MM.1S (cell line): Measurements from ENCODE around the gene MPZ.
"Not testable (repeated sequence)": the region's sequence is repeated elsewhere in the genome, so short reads cannot be mapped to it uniquely, and the experiment has no call there.

Source experiments
- DNase-seq: peaks from one replicate; pipeline ENCODE4 v3.0.0-alpha.2; 2015
- H2AFZ ChIP-seq: fragments of 300-600 bp; sonication (generic); 2 replicates; pipeline ENCODE4 v1.6.0; 2016; ENCODE audit warnings: antibody characterized with exemption, low read length
- H3F3A ChIP-seq: fragments of 300-600 bp; sonication (generic); 2 replicates; pipeline ENCODE4 v1.6.1; 2016; ENCODE audit warnings: mild to moderate bottlenecking, antibody characterized with exemption, low read length, moderate library complexity, mixed read lengths; ENCODE audit not compliant: insufficient read depth
- H3K27ac ChIP-seq: fragments of 300-600 bp; sonication (generic); 2 replicates; pipeline ENCODE4 v1.5.1; 2016; ENCODE audit warnings: mild to moderate bottlenecking, low read length
- H3K27me3 ChIP-seq: fragments of 300-600 bp; sonication (generic); replicated peaks from 2 replicates; pipeline ENCODE4 v1.6.0; 2016; ENCODE audit warnings: low read length; ENCODE audit not compliant: insufficient read depth
- H3K36me3 ChIP-seq: fragments of 300-600 bp; sonication (generic); replicated peaks from 2 replicates; pipeline ENCODE4 v1.6.1; 2016; ENCODE audit warnings: mild to moderate bottlenecking, low read length, mixed read lengths; ENCODE audit not compliant: insufficient read depth
- H3K4me1 ChIP-seq: fragments of 300-600 bp; sonication (generic); 2 replicates; pipeline ENCODE4 v1.6.1; 2016; ENCODE audit warnings: low read length, mixed read lengths
- H3K4me2 ChIP-seq: fragments of 300-600 bp; sonication (generic); 2 replicates; pipeline ENCODE4 v1.6.0; 2016; ENCODE audit warnings: low read depth, low read length
- H3K4me3 ChIP-seq: fragments of 300-600 bp; sonication (generic); 2 replicates; pipeline ENCODE4 v1.5.1; 2016; ENCODE audit warnings: low read length, mixed read lengths
- H3K79me2 ChIP-seq: fragments of 300-600 bp; sonication (generic); 2 replicates; pipeline ENCODE4 v1.6.1; 2016; ENCODE audit warnings: mixed run types, low read length, mixed read lengths
- H3K9ac ChIP-seq: fragments of 300-600 bp; sonication (generic); 2 replicates; pipeline ENCODE4 v1.6.1; 2016; ENCODE audit warnings: low read length, mixed read lengths
- H3K9me2 ChIP-seq: fragments of 300-600 bp; sonication (generic); replicated peaks from 2 replicates; pipeline ENCODE4 v1.6.1; 2016; ENCODE audit warnings: mild to moderate bottlenecking, low read length, mixed read lengths; ENCODE audit not compliant: insufficient read depth
- H3K9me3 ChIP-seq: fragments of 300-600 bp; sonication (generic); replicated peaks from 2 replicates; pipeline ENCODE4 v1.6.1; 2016; ENCODE audit warnings: mild to moderate bottlenecking, low read length, mixed read lengths; ENCODE audit not compliant: insufficient read depth
- H4K20me1 ChIP-seq: fragments of 300-600 bp; sonication (generic); 2 replicates; pipeline ENCODE4 v1.6.1; 2016; ENCODE audit warnings: mild to moderate bottlenecking, low read length, moderate library complexity, mixed read lengths; ENCODE audit not compliant: insufficient read depth
- EZH2 ChIP-seq: fragments of 300-600 bp; sonication (generic); optimal IDR thresholded peaks from 2 replicates; pipeline ENCODE3; 2017; ENCODE audit warnings: low read depth, mild to moderate bottlenecking, antibody characterized with exemption, low read length, mixed read lengths
- EZH2phosphoT487 ChIP-seq: fragments of 300-600 bp; sonication (generic); IDR thresholded peaks from 2 replicates; pipeline ENCODE4 v1.6.1; 2018; ENCODE audit warnings: antibody characterized with exemption, low read length
- TF ChIP-seq, protein P1 (sequence below): fragments of 300-600 bp; sonication (generic); IDR thresholded peaks from 2 replicates; pipeline ENCODE4 v1.5.1; 2016; ENCODE audit warnings: antibody characterized with exemption, low read length, mixed read lengths

MPZ gene

DNA sequence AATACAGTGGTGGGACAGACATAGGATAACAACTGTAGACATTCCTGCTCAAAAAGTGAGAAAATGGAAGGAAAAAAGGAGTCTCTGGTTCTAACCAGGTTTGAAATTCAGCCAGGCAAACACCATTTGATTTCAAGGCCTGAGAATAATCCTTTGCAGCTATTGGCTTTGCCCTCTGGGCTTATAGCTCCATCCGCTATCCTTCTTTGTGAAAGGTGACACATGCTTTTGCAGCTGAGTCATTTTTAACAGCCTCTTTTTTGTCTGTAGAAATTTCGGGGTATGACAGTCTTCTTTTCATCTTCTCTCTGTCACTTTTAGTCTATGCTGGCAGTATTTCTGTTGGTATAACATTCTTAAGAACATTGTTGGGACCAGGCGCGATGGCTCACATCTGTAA, 20.6 kb upstream of the MPZ start:
- DNase-seq = no peak
- H3K4me3 ChIP-seq = no peak overlapping the region
- peaks cover 8% of the 10 kb centered on the region for H3K36me3 ChIP-seq
- no peaks in the 10 kb centered on the region for H3F3A ChIP-seq
- H3K4me1 ChIP-seq = no peaks in the 10 kb centered on the region
- TF ChIP-seq, protein P1, sequence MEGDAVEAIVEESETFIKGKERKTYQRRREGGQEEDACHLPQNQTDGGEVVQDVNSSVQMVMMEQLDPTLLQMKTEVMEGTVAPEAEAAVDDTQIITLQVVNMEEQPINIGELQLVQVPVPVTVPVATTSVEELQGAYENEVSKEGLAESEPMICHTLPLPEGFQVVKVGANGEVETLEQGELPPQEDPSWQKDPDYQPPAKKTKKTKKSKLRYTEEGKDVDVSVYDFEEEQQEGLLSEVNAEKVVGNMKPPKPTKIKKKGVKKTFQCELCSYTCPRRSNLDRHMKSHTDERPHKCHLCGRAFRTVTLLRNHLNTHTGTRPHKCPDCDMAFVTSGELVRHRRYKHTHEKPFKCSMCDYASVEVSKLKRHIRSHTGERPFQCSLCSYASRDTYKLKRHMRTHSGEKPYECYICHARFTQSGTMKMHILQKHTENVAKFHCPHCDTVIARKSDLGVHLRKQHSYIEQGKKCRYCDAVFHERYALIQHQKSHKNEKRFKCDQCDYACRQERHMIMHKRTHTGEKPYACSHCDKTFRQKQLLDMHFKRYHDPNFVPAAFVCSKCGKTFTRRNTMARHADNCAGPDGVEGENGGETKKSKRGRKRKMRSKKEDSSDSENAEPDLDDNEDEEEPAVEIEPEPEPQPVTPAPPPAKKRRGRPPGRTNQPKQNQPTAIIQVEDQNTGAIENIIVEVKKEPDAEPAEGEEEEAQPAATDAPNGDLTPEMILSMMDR = no peak
- no peak for TF ChIP-seq EZH2phosphoT487
- TF ChIP-seq EZH2 = no peak
- no peaks in the 10 kb centered on the region; the same call in 1 of the 2 replicates for H3K79me2 ChIP-seq
- no peaks in the 10 kb centered on the region for H4K20me1 ChIP-seq
- no peak overlapping the region for H3K27ac ChIP-seq
- H3K9me2 ChIP-seq = no peaks in the 10 kb centered on the region
- H3K27me3 ChIP-seq = no peaks in the 10 kb centered on the region
- H2AFZ ChIP-seq = no peak overlapping the region
- no peak overlapping the region for H3K4me2 ChIP-seq
- no peak overlapping the region for H3K9ac ChIP-seq
- no peaks in the 10 kb centered on the region for H3K9me3 ChIP-seq

GRCh38 chr1:161324020-161324419, 14.3 kb upstream of the MPZ start:
- no peak overlapping the region for H3K9ac ChIP-seq
- no peaks in the 10 kb centered on the region for H3F3A ChIP-seq
- TF ChIP-seq EZH2 (no peak), EZH2phosphoT487 (no peak)
- TF ChIP-seq, protein P1 = no peak

DNA sequence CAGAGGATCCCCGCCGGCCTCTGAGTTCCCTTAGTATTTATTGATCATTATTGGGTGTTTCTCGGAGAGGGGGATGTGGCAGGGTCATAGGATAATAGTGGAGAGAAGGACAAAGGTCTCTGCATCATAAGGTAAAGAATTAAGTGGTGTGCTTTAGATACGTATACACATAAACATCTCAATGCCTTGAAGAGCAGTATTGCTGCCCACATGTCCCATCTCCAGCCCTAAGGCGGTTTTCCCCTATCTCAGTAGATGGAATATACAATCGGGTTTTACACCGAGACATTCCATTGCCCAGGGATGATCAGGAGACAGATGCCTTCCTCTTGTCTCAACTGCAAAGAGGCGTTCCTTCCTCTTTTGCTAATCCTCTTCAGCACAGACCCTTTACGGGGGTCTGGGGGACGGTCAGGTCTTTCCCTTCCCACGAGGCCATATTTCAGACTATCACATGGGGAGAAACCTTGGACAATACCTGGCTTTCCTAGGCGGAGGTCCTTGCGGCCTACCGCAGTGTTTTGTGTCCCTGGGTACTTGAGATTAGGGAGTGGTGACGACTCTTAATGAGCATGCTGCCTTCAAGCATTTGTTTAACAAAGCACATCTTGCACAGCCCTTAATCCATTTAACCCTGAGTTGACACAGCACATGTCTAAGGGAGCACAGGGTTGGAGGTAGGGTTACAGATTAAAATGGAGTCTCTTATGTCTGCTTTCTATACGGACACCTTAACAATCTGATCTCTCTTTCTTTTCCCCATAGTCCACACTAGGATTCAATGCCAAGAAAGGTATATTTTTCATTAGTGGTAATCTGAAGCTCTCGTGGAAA, 6.3 kb upstream of the MPZ start:
- H3K27ac ChIP-seq, H3F3A ChIP-seq, DNase-seq, H2AFZ ChIP-seq, H3K27me3 ChIP-seq, H3K4me3 ChIP-seq, H3K4me2 ChIP-seq, H3K4me1 ChIP-seq, H3K9ac ChIP-seq, H3K9me2 ChIP-seq, H3K36me3 ChIP-seq, H3K9me3 ChIP-seq, H4K20me1 ChIP-seq: not testable (repeated sequence)
- H3K79me2 ChIP-seq = peaks cover 26% of the 10 kb centered on the region

More at GRCh38 chr1:161324020-161324419, 14.3 kb upstream of the MPZ start:
- Histone ChIP-seq H3K27ac (no peak overlapping the region), H3K4me2 (no peak overlapping the region), H3K4me1 (no peaks in the 10 kb centered on the region), H3K9me2 (no peaks in the 10 kb centered on the region), H3K9me3 (no peaks in the 10 kb centered on the region), H3K36me3 (peaks cover 8% of the 10 kb centered on the region; the same call in 1 of the 2 replicates), H3K4me3 (no peak overlapping the region), H4K20me1 (no peaks in the 10 kb centered on the region), H2AFZ (no peak overlapping the region), H3K79me2 (no peaks in the 10 kb centered on the region), H3K27me3 (no peaks in the 10 kb centered on the region)
- no peak for DNase-seq
